ENCODE data around the gene GOSR1. TPM values are rescaled to one million over a fixed set of nuclear protein-coding genes. Genes with fewer than 3 reads are reported as not detected.
"Not testable (repeated sequence)": the region's sequence is repeated elsewhere in the genome, so short reads cannot be mapped to it uniquely, and the experiment has no call there.

Gene GOSR1
- total RNA-seq, 1 donor from 2014 or later, result 38.3 TPM

GRCh38 chr17:30534298-30534697 lies 57.1 kb downstream of the GOSR1 start:
- no peak overlapping the region for H3K4me3 ChIP-seq (ENCODE audit: low read depth, low read length)
- TF ChIP-seq CTCF (IDR thresholded peaks at IDR 0.05; ENCODE audit: insufficient read depth, low read length, poor library complexity, severe bottlenecking), result no peak
- no peaks in the 10 kb centered on the region for H3K36me3 ChIP-seq (ENCODE audit: control insufficient read depth, insufficient read depth, low read length)
- no peak for DNase-seq (ENCODE audit: low read depth)
- H3K27me3 ChIP-seq (ENCODE audit: control insufficient read depth, insufficient read depth, low read length), result no peaks in the 10 kb centered on the region

GRCh38 chr17:30534938-30535921 lies 58.0 kb downstream of the GOSR1 start:
- Histone ChIP-seq H3K27me3 (ENCODE audit: control insufficient read depth, insufficient read depth, low read length) (no peaks in the 10 kb centered on the region), H3K4me3 (ENCODE audit: low read depth, low read length) (no peak overlapping the region), H3K36me3 (ENCODE audit: control insufficient read depth, insufficient read depth, low read length) (no peaks in the 10 kb centered on the region)
- DNase-seq (ENCODE audit: low read depth), result no peak
- no peak for TF ChIP-seq CTCF (IDR thresholded peaks at IDR 0.05; ENCODE audit: insufficient read depth, low read length, poor library complexity, severe bottlenecking)

- DNase-seq (ENCODE audit: low read depth); H3K36me3 ChIP-seq (ENCODE audit: control insufficient read depth, insufficient read depth, low read length); H3K4me3 ChIP-seq (ENCODE audit: low read depth, low read length); H3K27me3 ChIP-seq (ENCODE audit: control insufficient read depth, insufficient read depth, low read length): not testable (repeated sequence)
Measured at GRCh38 chr17:30536846-30537245, 59.6 kb downstream of the GOSR1 start.

- H3K4me3 ChIP-seq (ENCODE audit: low read depth, low read length); H3K27me3 ChIP-seq (ENCODE audit: control insufficient read depth, insufficient read depth, low read length); DNase-seq (ENCODE audit: low read depth); H3K36me3 ChIP-seq (ENCODE audit: control insufficient read depth, insufficient read depth, low read length): not testable (repeated sequence)
Measured at GRCh38 chr17:30537667-30538066, 60.5 kb downstream of the GOSR1 start.

- TF ChIP-seq CTCF (IDR thresholded peaks at IDR 0.05; ENCODE audit: insufficient read depth, low read length, poor library complexity, severe bottlenecking), result no peak
- H3K27me3 ChIP-seq (ENCODE audit: control insufficient read depth, insufficient read depth, low read length), result no peaks in the 10 kb centered on the region
- no peaks in the 10 kb centered on the region for H3K36me3 ChIP-seq (ENCODE audit: control insufficient read depth, insufficient read depth, low read length)
- DNase-seq (ENCODE audit: low read depth), result no peak
- H3K4me3 ChIP-seq (ENCODE audit: low read depth, low read length), result no peak overlapping the region
Measured at GRCh38 chr17:30541802-30542201, 64.6 kb downstream of the GOSR1 start.

- DNase-seq (ENCODE audit: low read depth), result no peak
- TF ChIP-seq CTCF (IDR thresholded peaks at IDR 0.05; ENCODE audit: insufficient read depth, low read length, poor library complexity, severe bottlenecking), result no peak
- Histone ChIP-seq H3K4me3 (ENCODE audit: low read depth, low read length) (no peak overlapping the region), H3K27me3 (ENCODE audit: control insufficient read depth, insufficient read depth, low read length) (no peaks in the 10 kb centered on the region), H3K36me3 (ENCODE audit: control insufficient read depth, insufficient read depth, low read length) (no peaks in the 10 kb centered on the region)
Measured at GRCh38 chr17:30543456-30543855, 66.2 kb downstream of the GOSR1 start.

- DNase-seq (ENCODE audit: low read depth), result no peak
- Histone ChIP-seq H3K36me3 (ENCODE audit: control insufficient read depth, insufficient read depth, low read length) (no peaks in the 10 kb centered on the region), H3K4me3 (ENCODE audit: low read depth, low read length) (no peak overlapping the region), H3K27me3 (ENCODE audit: control insufficient read depth, insufficient read depth, low read length) (no peaks in the 10 kb centered on the region)
- no peak for TF ChIP-seq CTCF (IDR thresholded peaks at IDR 0.05; ENCODE audit: insufficient read depth, low read length, poor library complexity, severe bottlenecking)
Measured at GRCh38 chr17:30545024-30545423, 67.8 kb downstream of the GOSR1 start.
